DOHH2 (cell line): ENCODE data around the gene CORO1C.

Source experiments
- CTCF ChIP-seq: fragments of 200-600 bp; sonication (generic); IDR thresholded peaks from one replicate; pipeline ENCODE4 v1.5.1; 2014; ENCODE audit warnings: antibody characterized with exemption, mild to moderate bottlenecking, low read depth, low read length; ENCODE audit not compliant: poor library complexity, severe bottlenecking
- EZH2phosphoT487 ChIP-seq: fragments of 200-600 bp; sonication (generic); IDR thresholded peaks from 2 replicates; pipeline ENCODE4 v1.6.1; 2017; ENCODE audit warnings: borderline replicate concordance, mild to moderate bottlenecking, antibody characterized with exemption, low read length, moderate library complexity, mixed read lengths

- TF ChIP-seq CTCF (no peak), EZH2phosphoT487 (no peak)
Observed at GRCh38 chr12:108747563-108747962, 16.2 kb upstream of the CORO1C start.
